PC-3 (cell line): ENCODE results near the gene PAEP. TPM values are rescaled to one million over a fixed set of nuclear protein-coding genes. Genes with fewer than 3 reads are reported as not detected.
"Not testable (repeated sequence)": the region's sequence is repeated elsewhere in the genome, so short reads cannot be mapped to it uniquely, and the experiment has no call there.

Experiments used
- ATAC-seq: fragments of 200-7000 bp; cut with Tn5 transposase; 2 replicates; pipeline ENCODE4 v1.9.1; 2020; ENCODE audit warnings: mild to moderate bottlenecking, moderate library complexity
- BruUV-seq: library from RNA; stranded (reverse); fragments of 400-500 nt; replicated peaks from 2 replicates; lab custom pipeline; 2021; lab: Mats Ljungman, UMichigan
- CTCF ChIA-PET: fragments of 300-600 bp; sonication (Branson Sonifier 250); formaldehyde crosslinking; loops from one replicate; lab custom pipeline; 2022; ENCODE audit warnings: antibody characterized with exemption; lab: Charles Lee
- POLR2A ChIA-PET: fragments of 300-600 bp; sonication (Branson Sonifier 250); formaldehyde crosslinking; loops from one replicate; lab custom pipeline; 2022; ENCODE audit warnings: antibody characterized with exemption; ENCODE audit not compliant: unreplicated experiment; lab: Charles Lee
- DNase-seq: peaks from one replicate; pipeline ENCODE4 v3.0.0-alpha.2; 2015
- H2AFZ ChIP-seq: fragments of 300-600 bp; sonication (generic); 2 replicates; pipeline ENCODE4 v1.6.0; 2016; ENCODE audit warnings: antibody characterized with exemption, low read length
- H3F3A ChIP-seq: fragments of 300-600 bp; sonication (generic); one replicate; pipeline ENCODE4 v1.6.0; 2017; ENCODE audit warnings: antibody characterized with exemption, low read length, control low read depth, mild to moderate bottlenecking; ENCODE audit not compliant: unreplicated experiment
- H3K27ac ChIP-seq: fragments of 300-600 bp; sonication (generic); 2 replicates; pipeline ENCODE4 v1.5.1; 2016; ENCODE audit warnings: mild to moderate bottlenecking, low read length
- H3K27me3 ChIP-seq: fragments of 300-600 bp; sonication (generic); 2 replicates; pipeline ENCODE4 v1.6.1; 2016; ENCODE audit warnings: low read length, mixed read lengths
- H3K36me3 ChIP-seq: fragments of 300-600 bp; sonication (generic); 2 replicates; pipeline ENCODE4 v1.6.1; 2016; ENCODE audit warnings: low read depth, mixed run types, low read length, mixed read lengths
- H3K4me1 ChIP-seq: fragments of 300-600 bp; sonication (generic); 2 replicates; pipeline ENCODE4 v1.5.1; 2016; ENCODE audit warnings: low read length; ENCODE audit not compliant: insufficient read depth
- H3K4me2 ChIP-seq: fragments of 300-600 bp; sonication (generic); 2 replicates; pipeline ENCODE4 v1.6.0; 2016; ENCODE audit warnings: low read length
- H3K4me3 ChIP-seq: fragments of 300-600 bp; sonication (generic); 2 replicates; pipeline ENCODE4 v1.5.1; 2016; ENCODE audit warnings: mild to moderate bottlenecking, low read length, mixed read lengths
- H3K79me2 ChIP-seq: fragments of 300-600 bp; sonication (generic); 2 replicates; pipeline ENCODE4 v1.6.1; 2017; ENCODE audit warnings: low read length, mixed read lengths
- H3K9ac ChIP-seq: fragments of 300-600 bp; sonication (generic); 2 replicates; pipeline ENCODE4 v1.6.0; 2016; ENCODE audit warnings: mild to moderate bottlenecking, low read length
- H3K9me2 ChIP-seq: fragments of 300-600 bp; sonication (generic); replicated peaks from 2 replicates; pipeline ENCODE4 v1.6.1; 2016; ENCODE audit warnings: mixed run types, low read length, mixed read lengths
- H3K9me3 ChIP-seq: fragments of 300-600 bp; sonication (generic); 2 replicates; pipeline ENCODE4 v1.6.1; 2016; ENCODE audit warnings: low read length, mixed read lengths
- H4K20me1 ChIP-seq: fragments of 300-600 bp; sonication (generic); 2 replicates; pipeline ENCODE4 v1.6.1; 2016; ENCODE audit warnings: low read length, mixed read lengths
- CTCF ChIP-seq: fragments of 300-600 bp; sonication (generic); conservative IDR thresholded peaks from 2 replicates; pipeline ENCODE4 v1.5.1; 2017; ENCODE audit warnings: antibody characterized with exemption, low read depth, mild to moderate bottlenecking, low read length
- EZH2 ChIP-seq: fragments of 300-600 bp; sonication (generic); IDR thresholded peaks from one replicate; pipeline ENCODE4 v1.6.1; 2017; ENCODE audit warnings: antibody characterized with exemption, mild to moderate bottlenecking, low read length; ENCODE audit not compliant: unreplicated experiment
- EZH2phosphoT487 ChIP-seq: fragments of 300-600 bp; sonication (generic); IDR thresholded peaks from 2 replicates; pipeline ENCODE4 v1.6.1; 2018; ENCODE audit warnings: mild to moderate bottlenecking, antibody characterized with exemption, low read length, borderline replicate concordance
- intact Hi-C: fragments of 100-400 bp; cut with micrococcal nuclease; formaldehyde crosslinking; loops from 2 replicates; pipeline ENCODE4 v1.9.0; 2023
- total RNA-seq: library from RNA; depleted of rRNA; stranded (reverse); fragments of >200 nt; gene quantifications from 2 replicates; pipeline ENCODE4 v1.2.3, GENCODE V29; 2014

The PAEP gene
- total RNA-seq, 1 experiment from 2014 or later = not detected

- intact Hi-C loops = no loop called here
- CTCF ChIA-PET = no interaction called here
- no TSS peak for BruUV-seq
Measured at GRCh38 chr9:135544981-135545635, 16.4 kb upstream of the PAEP start.

GRCh38 chr9:135545646-135546176 lies 15.8 kb upstream of the PAEP start, which contains the start of gene OBP2A:
Gene OBP2A, plus strand, starts transcription at chr9:135546126. Its CDS starts 55 bp downstream, at chr9:135546181.
- BruUV-seq, H3K9ac ChIP-seq, H3K79me2 ChIP-seq, POLR2A ChIA-PET, H3F3A ChIP-seq, H3K27me3 ChIP-seq, H2AFZ ChIP-seq, CTCF ChIA-PET, ATAC-seq, H3K4me3 ChIP-seq, intact Hi-C loops, DNase-seq, H3K4me1 ChIP-seq, H4K20me1 ChIP-seq, H3K36me3 ChIP-seq, H3K4me2 ChIP-seq, H3K9me2 ChIP-seq, H3K27ac ChIP-seq, H3K9me3 ChIP-seq: not testable (repeated sequence)

More at GRCh38 chr9:135544981-135545635, 16.4 kb upstream of the PAEP start:
- Histone ChIP-seq H3K27me3 (no peaks in the 10 kb centered on the region), H3K9me2 (no peaks in the 10 kb centered on the region), H4K20me1 (no peaks in the 10 kb centered on the region), H2AFZ (no peak overlapping the region), H3K36me3 (no peaks in the 10 kb centered on the region), H3K9me3 (no peaks in the 10 kb centered on the region), H3K9ac (no peak overlapping the region), H3K79me2 (no peaks in the 10 kb centered on the region), H3K4me1 (peaks cover 6% of the 10 kb centered on the region; the same call in 1 of the 2 replicates), H3F3A (no peaks in the 10 kb centered on the region), H3K27ac (no peak overlapping the region), H3K4me3 (no peak overlapping the region), H3K4me2 (no peak overlapping the region)
- ATAC-seq (no peak), DNase-seq (no peak)
- POLR2A ChIA-PET = no interaction called here
- no peak for TF ChIP-seq EZH2
- no peak for TF ChIP-seq EZH2phosphoT487
- no peak for TF ChIP-seq CTCF

DNA sequence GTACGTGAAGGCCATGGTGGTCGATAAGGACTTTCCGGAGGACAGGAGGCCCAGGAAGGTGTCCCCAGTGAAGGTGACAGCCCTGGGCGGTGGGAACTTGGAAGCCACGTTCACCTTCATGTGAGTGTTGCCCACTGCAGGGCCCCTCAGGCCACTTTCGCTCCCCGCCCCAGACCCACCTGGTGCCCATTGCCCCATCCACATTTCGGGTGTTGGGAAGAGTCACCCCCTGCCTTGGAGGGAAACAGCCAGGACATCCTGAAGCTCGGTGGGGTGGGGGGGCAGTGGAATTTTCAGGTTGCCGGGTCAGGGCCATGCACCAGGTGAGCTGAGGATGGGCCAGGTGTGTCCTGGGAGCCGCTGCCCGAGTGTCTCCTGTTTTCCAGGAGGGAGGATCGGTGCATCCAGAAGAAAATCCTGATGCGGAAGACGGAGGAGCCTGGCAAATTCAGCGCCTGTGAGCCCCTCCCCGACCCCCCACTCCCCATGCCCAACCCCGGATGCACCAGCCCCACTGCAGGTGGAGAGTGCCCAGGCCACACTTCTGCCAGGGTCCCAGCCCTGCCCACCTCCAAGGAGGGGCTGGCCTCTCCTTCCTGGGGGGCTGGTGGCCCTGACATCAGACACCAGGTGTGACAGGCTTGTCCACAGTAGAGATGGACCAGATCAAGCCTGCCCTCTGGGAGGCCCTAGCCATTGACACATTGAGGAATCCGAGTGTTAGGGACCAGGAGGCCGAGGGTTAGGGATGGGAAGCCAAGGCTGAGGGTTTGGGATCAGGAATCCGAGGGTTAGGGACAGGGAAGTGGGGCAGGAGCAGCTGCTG lies 14.6 kb upstream of the PAEP start:
- CTCF ChIA-PET = interaction anchor here (0.6 kb wide), 1 partner anchor 177 kb away, joined by 3 read pairs; no protein-coding TSS in a partner anchor
- intact Hi-C loops, H3F3A ChIP-seq, H3K9me3 ChIP-seq, BruUV-seq, H3K9ac ChIP-seq, H2AFZ ChIP-seq, H3K36me3 ChIP-seq, DNase-seq, H3K4me2 ChIP-seq, H3K9me2 ChIP-seq, ATAC-seq, H3K27ac ChIP-seq, H3K27me3 ChIP-seq, POLR2A ChIA-PET, H3K4me3 ChIP-seq, H3K4me1 ChIP-seq, H3K79me2 ChIP-seq, H4K20me1 ChIP-seq: not testable (repeated sequence)
